ENCODE data around the gene COMTD1. TPM values are rescaled to one million over a fixed set of nuclear protein-coding genes. Genes with fewer than 3 reads are reported as not detected.

COMTD1 gene
- total and polyA plus RNA-seq, 2 of the 13 experiments (the other 11 are each of a cell fraction or from before 2014, with no cell fraction given) = 11.8 to 18.4 TPM

GRCh38 chr10:75235375-75236177 lies at the start of gene COMTD1 (continued):
- TF ChIP-seq ZNF782 (CRISPR knock-in tag; IDR thresholded peaks at IDR 0.05; ENCODE audit: borderline replicate concordance) (peak; percentile 71; the same call in 1 of the 2 replicates), PAWR (CRISPR knock-in tag; IDR thresholded peaks at IDR 0.05; ENCODE audit: borderline replicate concordance) (no peak), TMF1 (CRISPR knock-in tag; IDR thresholded peaks at IDR 0.05; ENCODE audit: low read depth) (no peak; the same call in 1 of the 2 replicates), PAX8 (CRISPR knock-in tag; IDR thresholded peaks at IDR 0.05; ENCODE audit: borderline replicate concordance) (no peak), ZNF24 (IDR thresholded peaks at IDR 0.05) (no peak), TRAFD1 (CRISPR knock-in tag; IDR thresholded peaks at IDR 0.05; ENCODE audit: borderline replicate concordance) (no peak), ZBTB49 (CRISPR knock-in tag; IDR thresholded peaks at IDR 0.05; ENCODE audit: borderline replicate concordance) (no peak), ZNF740 (CRISPR knock-in tag; IDR thresholded peaks at IDR 0.05) (no peak), SNAPC4 (CRISPR knock-in tag; IDR thresholded peaks at IDR 0.05) (no peak), PTBP1 (IDR thresholded peaks at IDR 0.05; ENCODE audit: low read depth, low read length, poor library complexity, severe bottlenecking) (no peak), ZNF777 (CRISPR knock-in tag; IDR thresholded peaks at IDR 0.05) (peak; percentile 56; the same call in 1 of the 2 replicates), ZNF713 (CRISPR knock-in tag; IDR thresholded peaks at IDR 0.05) (no peak), U2AF1 (optimal IDR thresholded peaks at IDR 0.05; ENCODE audit: low read depth, low read length) (no peak), ISL2 (CRISPR knock-in tag; IDR thresholded peaks at IDR 0.05) (no peak; the same call in 1 of the 2 replicates), SMC3 (IDR thresholded peaks at IDR 0.05; ENCODE audit: low read length) (peak; percentile 74; the same call in 1 of the 2 replicates), ZNF674 (CRISPR knock-in tag; IDR thresholded peaks at IDR 0.05; ENCODE audit: low read depth) (no peak), ZNF761 (CRISPR knock-in tag; conservative IDR thresholded peaks at IDR 0.05) (no peak), SP1 (IDR thresholded peaks at IDR 0.05) (no peak), SP1 (CRISPR knock-in tag; IDR thresholded peaks at IDR 0.05) (peak; percentile 42), SOX5 (CRISPR knock-in tag; IDR thresholded peaks at IDR 0.05; ENCODE audit: borderline replicate concordance) (no peak; the same call in 1 of the 2 replicates), ZNF138 (CRISPR knock-in tag; IDR thresholded peaks at IDR 0.05; ENCODE audit: low read depth) (0 out of 2 replicates have a peak, but pooled peaks have one; percentile 17)
